Measurements from ENCODE around the gene CDH23.

The CDH23 gene

DNA sequence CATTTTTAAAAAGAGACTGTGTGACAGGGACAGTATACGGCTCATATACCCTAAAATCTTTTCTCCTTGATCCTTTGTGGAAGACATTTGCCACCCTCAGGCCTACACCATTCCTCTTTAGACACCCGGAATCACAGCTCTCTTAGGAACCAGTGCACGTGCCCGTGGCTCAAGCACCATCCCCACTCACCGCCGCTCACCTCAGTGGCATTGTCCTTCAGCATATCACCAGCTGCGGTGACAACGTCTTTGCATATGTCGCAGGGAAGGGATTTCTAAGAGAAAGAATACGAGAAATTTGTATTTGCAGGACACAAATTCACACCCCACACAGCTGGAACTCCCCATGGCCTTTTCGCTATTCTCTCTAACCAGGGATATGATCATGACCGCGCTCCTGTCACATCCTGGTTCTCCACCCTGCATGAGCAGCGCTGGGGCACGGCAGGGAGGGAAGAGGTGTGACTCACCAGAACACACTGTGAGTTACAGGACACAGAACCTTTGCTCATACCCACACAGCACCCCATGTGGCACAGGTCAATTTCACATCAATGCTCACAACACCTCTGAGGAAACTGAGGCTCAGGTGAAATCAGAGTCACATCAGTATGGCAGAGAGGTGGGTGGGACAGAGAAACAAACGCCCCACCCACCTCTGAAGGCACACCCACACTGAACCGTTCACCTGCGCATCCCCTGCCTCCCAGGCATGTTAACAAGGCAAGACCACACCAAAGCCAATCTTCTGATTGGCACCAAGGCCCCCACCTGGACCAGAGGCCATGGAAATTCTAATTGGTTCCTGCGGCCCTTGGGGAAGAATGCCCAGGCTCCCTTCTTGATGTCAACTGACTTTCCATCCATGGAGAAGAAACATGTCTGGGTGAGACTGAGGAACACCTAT is 435.2 kb downstream of the CDH23 start:
- no peaks in the 10 kb centered on the region for H3K9me3 ChIP-seq (ENCODE audit: insufficient read depth, low read depth, low read length)
- H2AFZ ChIP-seq (ENCODE audit: low read length): no peak overlapping the region
- H3K4me2 ChIP-seq (ENCODE audit: low read depth, low read length, poor library complexity, severe bottlenecking): no peak overlapping the region
- H3K36me3 ChIP-seq (ENCODE audit: insufficient read depth, low read length): peaks cover 57% of the 10 kb centered on the region; the same call in 1 of the 2 replicates
- H3K27me3 ChIP-seq (ENCODE audit: insufficient read depth, low read length, poor library complexity, severe bottlenecking): no peaks in the 10 kb centered on the region
- no peak overlapping the region for H3K9ac ChIP-seq (ENCODE audit: low read depth, low read length, poor library complexity, severe bottlenecking)
- no peaks in the 10 kb centered on the region for H3K9me2 ChIP-seq (replicated peaks; ENCODE audit: low read depth, low read length)
- peaks cover 24% of the 10 kb centered on the region; the same call in 1 of the 2 replicates for H3K79me2 ChIP-seq (ENCODE audit: insufficient read depth, low read length)
- H3K4me1 ChIP-seq (ENCODE audit: insufficient read depth, low read length, poor library complexity, severe bottlenecking): peaks cover 14% of the 10 kb centered on the region
- H3K4me3 ChIP-seq (ENCODE audit: low read length, poor library complexity, severe bottlenecking): no peak overlapping the region
- H3F3A ChIP-seq (ENCODE audit: low read depth): no peaks in the 10 kb centered on the region
- H4K20me1 ChIP-seq (ENCODE audit: insufficient read depth, low read length, poor library complexity, severe bottlenecking): peaks cover 7% of the 10 kb centered on the region
- TF ChIP-seq CTCF (conservative IDR thresholded peaks at IDR 0.05; ENCODE audit: low read length) (no peak), EZH2phosphoT487 (IDR thresholded peaks at IDR 0.05; ENCODE audit: borderline replicate concordance) (no peak)

GRCh38 chr10:71832967-71833366 is 436.2 kb downstream of the CDH23 start:
- Histone ChIP-seq H3K9me2 (replicated peaks; ENCODE audit: low read depth, low read length) (no peaks in the 10 kb centered on the region), H3K9ac (ENCODE audit: low read depth, low read length, poor library complexity, severe bottlenecking) (no peak overlapping the region), H3K4me1 (ENCODE audit: insufficient read depth, low read length, poor library complexity, severe bottlenecking) (peaks cover 15% of the 10 kb centered on the region), H3K27me3 (ENCODE audit: insufficient read depth, low read length, poor library complexity, severe bottlenecking) (no peaks in the 10 kb centered on the region), H3K36me3 (ENCODE audit: insufficient read depth, low read length) (peaks cover 51% of the 10 kb centered on the region; the same call in 1 of the 2 replicates), H3K79me2 (ENCODE audit: insufficient read depth, low read length) (peaks cover 35% of the 10 kb centered on the region; the same call in 1 of the 2 replicates), H4K20me1 (ENCODE audit: insufficient read depth, low read length, poor library complexity, severe bottlenecking) (peaks cover 17% of the 10 kb centered on the region), H3K9me3 (ENCODE audit: insufficient read depth, low read depth, low read length) (no peaks in the 10 kb centered on the region), H2AFZ (ENCODE audit: low read length) (no peak overlapping the region), H3K4me2 (ENCODE audit: low read depth, low read length, poor library complexity, severe bottlenecking) (no peak overlapping the region), H3K4me3 (ENCODE audit: low read length, poor library complexity, severe bottlenecking) (no peak overlapping the region), H3F3A (ENCODE audit: low read depth) (no peaks in the 10 kb centered on the region)
- no peak for TF ChIP-seq CTCF (conservative IDR thresholded peaks at IDR 0.05; ENCODE audit: low read length)
- TF ChIP-seq EZH2phosphoT487 (IDR thresholded peaks at IDR 0.05; ENCODE audit: borderline replicate concordance): no peak

- no peak overlapping the region for H2AFZ ChIP-seq (ENCODE audit: low read length)
- no peak overlapping the region for H3K4me2 ChIP-seq (ENCODE audit: low read depth, low read length, poor library complexity, severe bottlenecking)
- no peak for TF ChIP-seq CTCF (conservative IDR thresholded peaks at IDR 0.05; ENCODE audit: low read length)
- no peak for TF ChIP-seq EZH2phosphoT487 (IDR thresholded peaks at IDR 0.05; ENCODE audit: borderline replicate concordance)
- no peak overlapping the region for H3K4me3 ChIP-seq (ENCODE audit: low read length, poor library complexity, severe bottlenecking)
- H3F3A ChIP-seq (ENCODE audit: low read depth): no peaks in the 10 kb centered on the region
- H4K20me1 ChIP-seq (ENCODE audit: insufficient read depth, low read length, poor library complexity, severe bottlenecking): peaks cover 19% of the 10 kb centered on the region
- peaks cover 15% of the 10 kb centered on the region for H3K4me1 ChIP-seq (ENCODE audit: insufficient read depth, low read length, poor library complexity, severe bottlenecking)
- H3K9me3 ChIP-seq (ENCODE audit: insufficient read depth, low read depth, low read length): no peaks in the 10 kb centered on the region
- peaks cover 44% of the 10 kb centered on the region; the same call in 1 of the 2 replicates for H3K36me3 ChIP-seq (ENCODE audit: insufficient read depth, low read length)
- no peaks in the 10 kb centered on the region for H3K9me2 ChIP-seq (replicated peaks; ENCODE audit: low read depth, low read length)
- peaks cover 40% of the 10 kb centered on the region; the same call in 1 of the 2 replicates for H3K79me2 ChIP-seq (ENCODE audit: insufficient read depth, low read length)
- no peak overlapping the region for H3K9ac ChIP-seq (ENCODE audit: low read depth, low read length, poor library complexity, severe bottlenecking)
- H3K27me3 ChIP-seq (ENCODE audit: insufficient read depth, low read length, poor library complexity, severe bottlenecking): no peaks in the 10 kb centered on the region
Observed at GRCh38 chr10:71833451-71834342, 437.0 kb downstream of the CDH23 start.

All from Loucy (cell line).